GM23248 (cell line): ENCODE results near the gene OR2J3.

Experiments
- EZH2 ChIP-seq: fragments of 200-600 bp; sonication (generic); IDR thresholded peaks from 2 replicates; pipeline ENCODE4 v1.6.1; 2018; ENCODE audit warnings: antibody characterized with exemption, mild to moderate bottlenecking; ENCODE audit not compliant: insufficient read depth, poor library complexity, severe bottlenecking
- EZH2phosphoT487 ChIP-seq: fragments of 200-600 bp; sonication (generic); IDR thresholded peaks from 2 replicates; pipeline ENCODE4 v1.6.1; 2018; ENCODE audit warnings: antibody characterized with exemption, moderate library complexity, mild to moderate bottlenecking, low read depth; ENCODE audit not compliant: insufficient read depth

- TF ChIP-seq EZH2, result no peak
- TF ChIP-seq EZH2phosphoT487, result no peak
Observed at GRCh38 chr6:29129326-29130012, 21.6 kb downstream of the OR2J3 start.
